ENCODE data around the gene GTPBP2. TPM values are rescaled to one million over a fixed set of nuclear protein-coding genes. Genes with fewer than 3 reads are reported as not detected.

Gene GTPBP2
- total and polyA plus RNA-seq, 2 of the 13 experiments (the other 11 are each of a cell fraction or from before 2014, with no cell fraction given), result 26.9 to 88.2 TPM

DNA sequence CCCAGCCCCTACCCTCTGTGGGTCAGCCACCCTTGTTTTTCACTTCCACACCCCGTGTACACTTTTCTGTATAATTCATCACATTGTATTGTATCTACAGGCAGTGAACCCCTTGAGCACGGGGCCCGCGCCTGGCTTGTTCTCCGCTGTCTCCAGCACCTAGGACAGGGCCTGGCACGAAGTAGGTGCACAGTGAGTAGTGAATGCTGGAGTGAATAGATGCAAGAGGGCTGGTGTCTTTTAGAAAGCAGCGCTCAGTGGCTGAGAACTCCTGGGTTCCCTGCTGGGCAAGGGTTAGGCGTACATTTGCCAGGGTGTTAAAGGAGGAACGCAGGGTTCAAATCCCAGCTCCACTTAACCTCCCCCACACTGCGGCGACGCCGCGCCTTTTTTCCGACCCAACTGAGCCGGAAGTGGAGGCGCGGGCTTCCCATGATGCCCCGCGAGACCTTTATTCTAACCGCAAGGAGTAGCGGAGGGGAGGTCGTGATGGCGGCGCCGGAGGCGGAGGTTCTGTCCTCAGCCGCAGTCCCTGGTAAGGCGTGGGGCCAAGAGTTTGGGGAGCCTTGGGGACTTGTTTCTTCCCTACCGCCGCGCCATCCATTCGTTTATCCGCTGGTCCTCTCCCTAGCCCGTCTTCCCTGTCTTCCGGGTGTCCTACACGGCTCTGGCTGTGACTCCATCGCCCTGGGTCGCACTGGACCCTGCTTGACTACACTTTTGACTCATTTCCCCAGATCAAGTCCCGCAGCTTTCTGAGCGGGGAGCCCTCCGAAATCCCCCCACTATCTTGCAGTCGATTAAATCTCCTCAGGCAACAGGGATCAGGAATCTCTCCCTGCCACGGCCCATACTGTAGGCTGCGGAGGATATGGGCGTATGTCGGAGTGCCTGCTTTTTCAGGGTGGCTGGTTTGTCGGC lies 6.6 kb upstream of the GTPBP2 start, which contains the start of gene MAD2L1BP (continued):
- TF ChIP-seq, protein P1, sequence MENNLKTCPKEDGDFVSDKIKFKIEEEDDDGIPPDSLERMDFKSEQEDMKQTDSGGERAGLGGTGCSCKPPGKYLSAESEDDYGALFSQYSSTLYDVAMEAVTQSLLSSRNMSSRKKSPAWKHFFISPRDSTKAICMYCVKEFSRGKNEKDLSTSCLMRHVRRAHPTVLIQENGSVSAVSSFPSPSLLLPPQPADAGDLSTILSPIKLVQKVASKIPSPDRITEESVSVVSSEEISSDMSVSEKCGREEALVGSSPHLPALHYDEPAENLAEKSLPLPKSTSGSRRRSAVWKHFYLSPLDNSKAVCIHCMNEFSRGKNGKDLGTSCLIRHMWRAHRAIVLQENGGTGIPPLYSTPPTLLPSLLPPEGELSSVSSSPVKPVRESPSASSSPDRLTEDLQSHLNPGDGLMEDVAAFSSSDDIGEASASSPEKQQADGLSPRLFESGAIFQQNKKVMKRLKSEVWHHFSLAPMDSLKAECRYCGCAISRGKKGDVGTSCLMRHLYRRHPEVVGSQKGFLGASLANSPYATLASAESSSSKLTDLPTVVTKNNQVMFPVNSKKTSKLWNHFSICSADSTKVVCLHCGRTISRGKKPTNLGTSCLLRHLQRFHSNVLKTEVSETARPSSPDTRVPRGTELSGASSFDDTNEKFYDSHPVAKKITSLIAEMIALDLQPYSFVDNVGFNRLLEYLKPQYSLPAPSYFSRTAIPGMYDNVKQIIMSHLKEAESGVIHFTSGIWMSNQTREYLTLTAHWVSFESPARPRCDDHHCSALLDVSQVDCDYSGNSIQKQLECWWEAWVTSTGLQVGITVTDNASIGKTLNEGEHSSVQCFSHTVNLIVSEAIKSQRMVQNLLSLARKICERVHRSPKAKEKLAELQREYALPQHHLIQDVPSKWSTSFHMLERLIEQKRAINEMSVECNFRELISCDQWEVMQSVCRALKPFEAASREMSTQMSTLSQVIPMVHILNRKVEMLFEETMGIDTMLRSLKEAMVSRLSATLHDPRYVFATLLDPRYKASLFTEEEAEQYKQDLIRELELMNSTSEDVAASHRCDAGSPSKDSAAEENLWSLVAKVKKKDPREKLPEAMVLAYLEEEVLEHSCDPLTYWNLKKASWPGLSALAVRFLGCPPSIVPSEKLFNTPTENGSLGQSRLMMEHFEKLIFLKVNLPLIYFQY (CRISPR knock-in tag; IDR thresholded peaks at IDR 0.05; ENCODE audit: borderline replicate concordance), result peak; percentile 97
- TF ChIP-seq TSC22D2 (CRISPR knock-in tag; IDR thresholded peaks at IDR 0.05; ENCODE audit: borderline replicate concordance) (no peak), SRF (IDR thresholded peaks at IDR 0.05; ENCODE audit: low read depth, low read length) (no peak), TCF7 (IDR thresholded peaks at IDR 0.05; ENCODE audit: low read depth) (peak; percentile 84), ZNF24 (IDR thresholded peaks at IDR 0.05) (0 out of 2 replicates have a peak, but pooled peaks have one; percentile 28), RFXANK (CRISPR knock-in tag; IDR thresholded peaks at IDR 0.05) (no peak), ZNF367 (CRISPR knock-in tag; IDR thresholded peaks at IDR 0.05; ENCODE audit: borderline replicate concordance) (no peak), ZNF850 (CRISPR knock-in tag; conservative IDR thresholded peaks at IDR 0.05) (0 out of 2 replicates have a peak, but pooled peaks have one; percentile 71)
- TF ChIP-seq, protein P2, sequence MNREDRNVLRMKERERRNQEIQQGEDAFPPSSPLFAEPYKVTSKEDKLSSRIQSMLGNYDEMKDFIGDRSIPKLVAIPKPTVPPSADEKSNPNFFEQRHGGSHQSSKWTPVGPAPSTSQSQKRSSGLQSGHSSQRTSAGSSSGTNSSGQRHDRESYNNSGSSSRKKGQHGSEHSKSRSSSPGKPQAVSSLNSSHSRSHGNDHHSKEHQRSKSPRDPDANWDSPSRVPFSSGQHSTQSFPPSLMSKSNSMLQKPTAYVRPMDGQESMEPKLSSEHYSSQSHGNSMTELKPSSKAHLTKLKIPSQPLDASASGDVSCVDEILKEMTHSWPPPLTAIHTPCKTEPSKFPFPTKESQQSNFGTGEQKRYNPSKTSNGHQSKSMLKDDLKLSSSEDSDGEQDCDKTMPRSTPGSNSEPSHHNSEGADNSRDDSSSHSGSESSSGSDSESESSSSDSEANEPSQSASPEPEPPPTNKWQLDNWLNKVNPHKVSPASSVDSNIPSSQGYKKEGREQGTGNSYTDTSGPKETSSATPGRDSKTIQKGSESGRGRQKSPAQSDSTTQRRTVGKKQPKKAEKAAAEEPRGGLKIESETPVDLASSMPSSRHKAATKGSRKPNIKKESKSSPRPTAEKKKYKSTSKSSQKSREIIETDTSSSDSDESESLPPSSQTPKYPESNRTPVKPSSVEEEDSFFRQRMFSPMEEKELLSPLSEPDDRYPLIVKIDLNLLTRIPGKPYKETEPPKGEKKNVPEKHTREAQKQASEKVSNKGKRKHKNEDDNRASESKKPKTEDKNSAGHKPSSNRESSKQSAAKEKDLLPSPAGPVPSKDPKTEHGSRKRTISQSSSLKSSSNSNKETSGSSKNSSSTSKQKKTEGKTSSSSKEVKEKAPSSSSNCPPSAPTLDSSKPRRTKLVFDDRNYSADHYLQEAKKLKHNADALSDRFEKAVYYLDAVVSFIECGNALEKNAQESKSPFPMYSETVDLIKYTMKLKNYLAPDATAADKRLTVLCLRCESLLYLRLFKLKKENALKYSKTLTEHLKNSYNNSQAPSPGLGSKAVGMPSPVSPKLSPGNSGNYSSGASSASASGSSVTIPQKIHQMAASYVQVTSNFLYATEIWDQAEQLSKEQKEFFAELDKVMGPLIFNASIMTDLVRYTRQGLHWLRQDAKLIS (CRISPR knock-in tag; IDR thresholded peaks at IDR 0.05), result no peak
- TF ChIP-seq, protein P3, sequence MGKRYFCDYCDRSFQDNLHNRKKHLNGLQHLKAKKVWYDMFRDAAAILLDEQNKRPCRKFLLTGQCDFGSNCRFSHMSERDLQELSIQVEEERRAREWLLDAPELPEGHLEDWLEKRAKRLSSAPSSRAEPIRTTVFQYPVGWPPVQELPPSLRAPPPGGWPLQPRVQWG (CRISPR knock-in tag; IDR thresholded peaks at IDR 0.05; ENCODE audit: borderline replicate concordance, low read depth), result no peak
- TF ChIP-seq, protein P4, sequence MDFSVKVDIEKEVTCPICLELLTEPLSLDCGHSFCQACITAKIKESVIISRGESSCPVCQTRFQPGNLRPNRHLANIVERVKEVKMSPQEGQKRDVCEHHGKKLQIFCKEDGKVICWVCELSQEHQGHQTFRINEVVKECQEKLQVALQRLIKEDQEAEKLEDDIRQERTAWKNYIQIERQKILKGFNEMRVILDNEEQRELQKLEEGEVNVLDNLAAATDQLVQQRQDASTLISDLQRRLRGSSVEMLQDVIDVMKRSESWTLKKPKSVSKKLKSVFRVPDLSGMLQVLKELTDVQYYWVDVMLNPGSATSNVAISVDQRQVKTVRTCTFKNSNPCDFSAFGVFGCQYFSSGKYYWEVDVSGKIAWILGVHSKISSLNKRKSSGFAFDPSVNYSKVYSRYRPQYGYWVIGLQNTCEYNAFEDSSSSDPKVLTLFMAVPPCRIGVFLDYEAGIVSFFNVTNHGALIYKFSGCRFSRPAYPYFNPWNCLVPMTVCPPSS (IDR thresholded peaks at IDR 0.05), result no peak
- TF ChIP-seq, protein P5, sequence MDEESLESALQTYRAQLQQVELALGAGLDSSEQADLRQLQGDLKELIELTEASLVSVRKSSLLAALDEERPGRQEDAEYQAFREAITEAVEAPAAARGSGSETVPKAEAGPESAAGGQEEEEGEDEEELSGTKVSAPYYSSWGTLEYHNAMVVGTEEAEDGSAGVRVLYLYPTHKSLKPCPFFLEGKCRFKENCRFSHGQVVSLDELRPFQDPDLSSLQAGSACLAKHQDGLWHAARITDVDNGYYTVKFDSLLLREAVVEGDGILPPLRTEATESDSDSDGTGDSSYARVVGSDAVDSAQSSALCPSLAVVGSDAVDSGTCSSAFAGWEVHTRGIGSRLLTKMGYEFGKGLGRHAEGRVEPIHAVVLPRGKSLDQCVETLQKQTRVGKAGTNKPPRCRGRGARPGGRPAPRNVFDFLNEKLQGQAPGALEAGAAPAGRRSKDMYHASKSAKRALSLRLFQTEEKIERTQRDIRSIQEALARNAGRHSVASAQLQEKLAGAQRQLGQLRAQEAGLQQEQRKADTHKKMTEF (CRISPR knock-in tag; IDR thresholded peaks at IDR 0.05), result peak; percentile 95
